ENCODE data around the gene BASP1.

The BASP1 gene

GRCh38 chr5:17182494-17182893, 34.9 kb upstream of the BASP1 start:
- Histone ChIP-seq H2BK5ac (ENCODE audit: low read length) (no peak overlapping the region), H2BK12ac (ENCODE audit: low read length) (no peak overlapping the region), H3K36me3 (replicated peaks in 1 of 2; ENCODE audit: control insufficient read depth in 2 of 2, insufficient read depth in 2 of 2, low read length in 2 of 2) (no peaks in the 10 kb centered on the region), H3K4me2 (ENCODE audit: insufficient read depth, low read length, poor library complexity, severe bottlenecking) (no peak overlapping the region), H3K4me3 (ENCODE audit: low read length in 2 of 2) (no peak overlapping the region), H3K4ac (ENCODE audit: low read length) (no peak overlapping the region), H4K8ac (ENCODE audit: low read depth, low read length) (no peak overlapping the region), H3K9ac (ENCODE audit: low read depth, low read length, poor library complexity) (no peak overlapping the region), H3K4me1 (ENCODE audit: control insufficient read depth in 2 of 2, insufficient read depth in 1 of 2, low read depth in 1 of 2, low read length in 2 of 2) (peaks cover 0 to 1% of the 10 kb centered on the region in 2 donors), H3K18ac (ENCODE audit: low read length) (no peak overlapping the region), H3K14ac (ENCODE audit: low read length) (no peak overlapping the region), H3K9me3 (replicated peaks in 1 of 2; ENCODE audit: control insufficient read depth in 2 of 2, insufficient read depth in 1 of 2, low read depth in 1 of 2, low read length in 2 of 2) (no peaks in the 10 kb centered on the region), H3K27me3 (ENCODE audit: control insufficient read depth in 3 of 3, insufficient read depth in 3 of 3, low read depth in 1 of 3, low read length in 3 of 3) (no peaks in the 10 kb centered on the region), H3K79me1 (ENCODE audit: low read depth, low read length) (no peaks in the 10 kb centered on the region), H4K91ac (ENCODE audit: low read depth, low read length, poor library complexity) (no peak overlapping the region), H2BK120ac (ENCODE audit: low read depth, low read length) (no peak overlapping the region), H3K23ac (ENCODE audit: low read depth, low read length, poor library complexity) (no peak overlapping the region), H2AK5ac (ENCODE audit: low read depth, low read length) (no peak overlapping the region), H2AFZ (ENCODE audit: low read length) (no peak overlapping the region), H2BK15ac (ENCODE audit: low read length) (no peak overlapping the region), H3K27ac (replicated peaks; ENCODE audit: low read length) (no peak overlapping the region)
- DNase-seq (ENCODE audit: low spot score), result no peak
- WGBS, 2 donors (ENCODE audit: extremely low coverage in 2 of 2, insufficient read length in 2 of 2, insufficient replicate concordance in 1 of 2), result no CpG with 5 or more reads among the region's 3 CpGs

- Histone ChIP-seq H3K18ac (ENCODE audit: low read length) (no peak overlapping the region), H2AK5ac (ENCODE audit: low read depth, low read length) (no peak overlapping the region), H3K4me3 (ENCODE audit: low read length in 2 of 2) (no peak overlapping the region), H2AFZ (ENCODE audit: low read length) (no peak overlapping the region), H2BK12ac (ENCODE audit: low read length) (no peak overlapping the region), H3K9me3 (replicated peaks in 1 of 2; ENCODE audit: control insufficient read depth in 2 of 2, insufficient read depth in 1 of 2, low read depth in 1 of 2, low read length in 2 of 2) (no peaks in the 10 kb centered on the region), H2BK120ac (ENCODE audit: low read depth, low read length) (no peak overlapping the region), H3K36me3 (replicated peaks in 1 of 2; ENCODE audit: control insufficient read depth in 2 of 2, insufficient read depth in 2 of 2, low read length in 2 of 2) (no peaks in the 10 kb centered on the region), H3K4me2 (ENCODE audit: insufficient read depth, low read length, poor library complexity, severe bottlenecking) (no peak overlapping the region), H4K8ac (ENCODE audit: low read depth, low read length) (no peak overlapping the region), H3K27ac (replicated peaks; ENCODE audit: low read length) (no peak overlapping the region), H3K4ac (ENCODE audit: low read length) (no peak overlapping the region), H3K23ac (ENCODE audit: low read depth, low read length, poor library complexity) (no peak overlapping the region), H3K79me1 (ENCODE audit: low read depth, low read length) (no peaks in the 10 kb centered on the region), H3K14ac (ENCODE audit: low read length) (no peak overlapping the region), H3K4me1 (ENCODE audit: control insufficient read depth in 2 of 2, insufficient read depth in 1 of 2, low read depth in 1 of 2, low read length in 2 of 2) (peaks cover 0 to 1% of the 10 kb centered on the region in 2 donors), H3K9ac (ENCODE audit: low read depth, low read length, poor library complexity) (no peak overlapping the region), H4K91ac (ENCODE audit: low read depth, low read length, poor library complexity) (no peak overlapping the region), H2BK15ac (ENCODE audit: low read length) (no peak overlapping the region), H2BK5ac (ENCODE audit: low read length) (no peak overlapping the region), H3K27me3 (ENCODE audit: control insufficient read depth in 3 of 3, insufficient read depth in 3 of 3, low read depth in 1 of 3, low read length in 3 of 3) (no peaks in the 10 kb centered on the region)
- no peak for DNase-seq (ENCODE audit: low spot score)
- no CpG with 5 or more reads among the region's 1 CpG for WGBS, 2 donors (ENCODE audit: extremely low coverage in 2 of 2, insufficient read length in 2 of 2, insufficient replicate concordance in 1 of 2)
Measured at GRCh38 chr5:17182981-17183380, 34.5 kb upstream of the BASP1 start.

GRCh38 chr5:17183831-17184230, 33.6 kb upstream of the BASP1 start:
- Histone ChIP-seq H3K79me1 (ENCODE audit: low read depth, low read length) (no peaks in the 10 kb centered on the region), H3K14ac (ENCODE audit: low read length) (no peak overlapping the region), H3K18ac (ENCODE audit: low read length) (no peak overlapping the region), H3K27ac (replicated peaks; ENCODE audit: low read length) (no peak overlapping the region), H3K9me3 (replicated peaks in 1 of 2; ENCODE audit: control insufficient read depth in 2 of 2, insufficient read depth in 1 of 2, low read depth in 1 of 2, low read length in 2 of 2) (no peaks in the 10 kb centered on the region), H3K4me3 (ENCODE audit: low read length in 2 of 2) (no peak overlapping the region), H2BK15ac (ENCODE audit: low read length) (no peak overlapping the region), H3K4ac (ENCODE audit: low read length) (no peak overlapping the region), H3K4me1 (ENCODE audit: control insufficient read depth in 2 of 2, insufficient read depth in 1 of 2, low read depth in 1 of 2, low read length in 2 of 2) (peaks cover 0 to 1% of the 10 kb centered on the region in 2 donors), H2AK5ac (ENCODE audit: low read depth, low read length) (no peak overlapping the region), H2BK12ac (ENCODE audit: low read length) (no peak overlapping the region), H2BK5ac (ENCODE audit: low read length) (no peak overlapping the region), H4K91ac (ENCODE audit: low read depth, low read length, poor library complexity) (no peak overlapping the region), H3K27me3 (ENCODE audit: control insufficient read depth in 3 of 3, insufficient read depth in 3 of 3, low read depth in 1 of 3, low read length in 3 of 3) (no peaks in the 10 kb centered on the region), H2AFZ (ENCODE audit: low read length) (no peak overlapping the region), H3K4me2 (ENCODE audit: insufficient read depth, low read length, poor library complexity, severe bottlenecking) (no peak overlapping the region), H4K8ac (ENCODE audit: low read depth, low read length) (no peak overlapping the region), H3K9ac (ENCODE audit: low read depth, low read length, poor library complexity) (no peak overlapping the region), H2BK120ac (ENCODE audit: low read depth, low read length) (no peak overlapping the region), H3K23ac (ENCODE audit: low read depth, low read length, poor library complexity) (no peak overlapping the region), H3K36me3 (replicated peaks in 1 of 2; ENCODE audit: control insufficient read depth in 2 of 2, insufficient read depth in 2 of 2, low read length in 2 of 2) (no peaks in the 10 kb centered on the region)
- no peak for DNase-seq (ENCODE audit: low spot score)
- no CpG with 5 or more reads among the region's 7 CpGs for WGBS, 2 donors (ENCODE audit: extremely low coverage in 2 of 2, insufficient read length in 2 of 2, insufficient replicate concordance in 1 of 2)

GRCh38 chr5:17184588-17184987, 32.8 kb upstream of the BASP1 start:
- no peak overlapping the region for H4K91ac ChIP-seq (ENCODE audit: low read depth, low read length, poor library complexity)
- no CpG with 5 or more reads among the region's 1 CpG for WGBS, 2 donors (ENCODE audit: extremely low coverage in 2 of 2, insufficient read length in 2 of 2, insufficient replicate concordance in 1 of 2)
- H3K9ac ChIP-seq (ENCODE audit: low read depth, low read length, poor library complexity), result no peak overlapping the region
- H2AFZ ChIP-seq (ENCODE audit: low read length), result no peak overlapping the region
- H3K14ac ChIP-seq (ENCODE audit: low read length), result no peak overlapping the region
- no peak overlapping the region for H3K4ac ChIP-seq (ENCODE audit: low read length)
- H2BK120ac ChIP-seq (ENCODE audit: low read depth, low read length), result no peak overlapping the region
- no peak overlapping the region for H3K23ac ChIP-seq (ENCODE audit: low read depth, low read length, poor library complexity)
- H2BK12ac ChIP-seq (ENCODE audit: low read length), result no peak overlapping the region
- H3K9me3 ChIP-seq (replicated peaks in 1 of 2; ENCODE audit: control insufficient read depth in 2 of 2, insufficient read depth in 1 of 2, low read depth in 1 of 2, low read length in 2 of 2), result no peaks in the 10 kb centered on the region
- no peaks in the 10 kb centered on the region for H3K36me3 ChIP-seq (replicated peaks in 1 of 2; ENCODE audit: control insufficient read depth in 2 of 2, insufficient read depth in 2 of 2, low read length in 2 of 2)
- H4K8ac ChIP-seq (ENCODE audit: low read depth, low read length), result no peak overlapping the region
- H3K27me3 ChIP-seq (ENCODE audit: control insufficient read depth in 3 of 3, insufficient read depth in 3 of 3, low read depth in 1 of 3, low read length in 3 of 3), result no peaks in the 10 kb centered on the region
- H2AK5ac ChIP-seq (ENCODE audit: low read depth, low read length), result no peak overlapping the region
- no peak overlapping the region for H3K18ac ChIP-seq (ENCODE audit: low read length)
- no peak overlapping the region for H2BK5ac ChIP-seq (ENCODE audit: low read length)
- no peak overlapping the region for H3K4me3 ChIP-seq (ENCODE audit: low read length in 2 of 2)
- H3K4me1 ChIP-seq (ENCODE audit: control insufficient read depth in 2 of 2, insufficient read depth in 1 of 2, low read depth in 1 of 2, low read length in 2 of 2), result peaks cover under 1% of the 10 kb centered on the region in 2 donors
- H3K27ac ChIP-seq (replicated peaks; ENCODE audit: low read length), result no peak overlapping the region
- no peaks in the 10 kb centered on the region for H3K79me1 ChIP-seq (ENCODE audit: low read depth, low read length)
- no peak overlapping the region for H2BK15ac ChIP-seq (ENCODE audit: low read length)
- DNase-seq (ENCODE audit: low spot score), result no peak
- no peak overlapping the region for H3K4me2 ChIP-seq (ENCODE audit: insufficient read depth, low read length, poor library complexity, severe bottlenecking)

All from neuronal stem cell (in vitro differentiated cells).